Aorta (tissue), 5 donors: ENCODE results near the gene CCDC171. TPM values are rescaled to one million over a fixed set of nuclear protein-coding genes. Genes with fewer than 3 reads are reported as not detected.

Experiments
- ATAC-seq: fragments of 200-7000 bp; cut with Tn5 transposase; one replicate; pipeline ENCODE4 v1.9.1; 2022; ENCODE audit warnings: moderate library complexity; ENCODE audit not compliant: low FRiP score
- DNase-seq, 2 donors: peaks; one replicate each; pipeline ENCODE4 v3.0.0-alpha.2; 2020
- H3K27ac ChIP-seq, 2 donors: one replicate each; pipeline ENCODE4 v1.5.1; 2013; ENCODE audit warnings: low read length in 2 of 2, mild to moderate bottlenecking in 2 of 2, moderate library complexity in 2 of 2, control low read depth in 1 of 2, inconsistent platforms in 1 of 2, low read depth in 1 of 2
- H3K27me3 ChIP-seq, 2 donors: one replicate each; pipeline ENCODE4 v1.6.1; 2013; ENCODE audit warnings: control low read depth in 1 of 2, low read length in 1 of 2, mild to moderate bottlenecking in 1 of 2, moderate library complexity in 1 of 2; ENCODE audit not compliant: insufficient read depth in 2 of 2, control insufficient read depth in 1 of 2
- H3K36me3 ChIP-seq, 2 donors: one replicate each; pipeline ENCODE4 v1.6.1; 2013; ENCODE audit warnings: control low read depth in 1 of 2, low read length in 1 of 2, mild to moderate bottlenecking in 1 of 2; ENCODE audit not compliant: insufficient read depth in 2 of 2, control insufficient read depth in 1 of 2
- H3K4me1 ChIP-seq, 2 donors: one replicate each; pipeline ENCODE4 v1.6.1; 2013; ENCODE audit warnings: low read length in 2 of 2, control low read depth in 1 of 2, mild to moderate bottlenecking in 1 of 2, moderate library complexity in 1 of 2; ENCODE audit not compliant: insufficient read depth in 2 of 2, control insufficient read depth in 1 of 2
- H3K4me3 ChIP-seq, 2 donors: one replicate each; pipeline ENCODE4 v1.5.1; 2013; ENCODE audit warnings: low read length in 2 of 2, control low read depth in 1 of 2, mild to moderate bottlenecking in 1 of 2
- H3K9me3 ChIP-seq: one replicate; pipeline ENCODE4 v1.6.1; 2013; ENCODE audit warnings: mild to moderate bottlenecking, low read length; ENCODE audit not compliant: control insufficient read depth
- WGBS, 2 donors: extraction: QIAGEN DNeasy Blood & Tissue Kit; methylation state at CpG; one replicate each; pipeline ENCODE4 v1.1.7; 2013; 5-methylcytosine and 5-hydroxymethylcytosine counted together
- intact Hi-C, 2 donors: fragments of 100-400 bp; cut with DNase I; formaldehyde crosslinking; loops; one replicate each; pipeline versions ENCODE4 v1.14.2 to v1.15.0; 2022
- polyA plus RNA-seq, 2 donors: library from polyadenylated mRNA; stranded (reverse); fragments of 200-250 nt; gene quantifications; one replicate each; pipeline ENCODE4 v1.2.3, GENCODE V29; 2013
- total RNA-seq, 2 donors: library from RNA; stranded (reverse); fragmentation: NEBNext Ultra II Directional; extraction: Animal tissue kit (Norgen Biotek cat#: 25700); gene quantifications; one replicate each; pipeline ENCODE4 v1.2.1, GENCODE V29; 2021
- donor health status: healthy with polysubstance abuse.
- donor health status: Bipolar disorder and iron deficiency.
- donor health status: DM: no; HTN: no; CAD: no.
- donor health status: DM: no; HTN: no; CAD: no.
- donor health status: DM: yes; HTN: yes; CAD: no.

CCDC171 gene
- total and polyA plus RNA-seq, 4 donors: 0.13 to 5.4 (median 3.1) TPM

GRCh38 chr9:15842051-15842450, 289.2 kb downstream of the CCDC171 start:
- DNase-seq (no peak), ATAC-seq (no peak)
- intact Hi-C loops: no loop called here
- H3K9me3 ChIP-seq: no peaks in the 10 kb centered on the region
- no peak overlapping the region for H3K27ac ChIP-seq
- no peaks in the 10 kb centered on the region for H3K27me3 ChIP-seq
- H3K36me3 ChIP-seq: peaks cover 0 to 2% of the 10 kb centered on the region in 2 donors
- H3K4me3 ChIP-seq: no peak overlapping the region
- 78 to 79% methylated on average over 3 of the region's 3 CpGs for WGBS, 2 donors
- no peaks in the 10 kb centered on the region for H3K4me1 ChIP-seq

- Histone ChIP-seq H3K9me3 (no peaks in the 10 kb centered on the region), H3K27me3 (no peaks in the 10 kb centered on the region), H3K4me1 (no peaks in the 10 kb centered on the region), H3K4me3 (no peak overlapping the region), H3K27ac (no peak overlapping the region), H3K36me3 (peaks cover 0 to 2% of the 10 kb centered on the region in 2 donors)
- DNase-seq: no peak
- no peak for ATAC-seq
- intact Hi-C loops: no loop called here
Observed at GRCh38 chr9:15843316-15843715, 290.5 kb downstream of the CCDC171 start.

DNA sequence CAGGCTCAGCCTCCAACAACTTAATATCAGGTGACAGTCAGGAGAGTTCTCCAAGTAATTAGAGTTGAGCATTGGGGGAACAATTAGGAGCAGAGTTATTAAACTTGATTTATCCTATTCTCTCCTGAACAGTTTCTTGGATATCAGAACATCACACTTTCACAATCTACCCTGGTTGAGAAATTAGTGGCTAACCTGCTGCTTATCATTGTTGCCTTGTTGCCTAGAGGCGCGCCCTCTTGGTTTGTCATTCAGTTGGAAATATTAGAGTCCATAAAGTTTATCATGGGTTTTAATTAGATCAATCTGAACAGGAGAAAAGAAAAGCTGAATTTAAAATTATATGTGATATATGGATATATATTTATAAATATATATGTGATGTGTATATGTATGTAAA, 291.1 kb downstream of the CCDC171 start:
- H3K4me3 ChIP-seq: no peak overlapping the region
- WGBS, 2 donors: 98 to 100% methylated on average over 2 of the region's 2 CpGs
- H3K9me3 ChIP-seq: no peaks in the 10 kb centered on the region
- no peak for DNase-seq
- peaks cover 0 to 2% of the 10 kb centered on the region in 2 donors for H3K36me3 ChIP-seq
- no peak for ATAC-seq
- H3K4me1 ChIP-seq: no peaks in the 10 kb centered on the region
- H3K27ac ChIP-seq: no peak overlapping the region
- intact Hi-C loops: no loop called here
- no peaks in the 10 kb centered on the region for H3K27me3 ChIP-seq

DNA sequence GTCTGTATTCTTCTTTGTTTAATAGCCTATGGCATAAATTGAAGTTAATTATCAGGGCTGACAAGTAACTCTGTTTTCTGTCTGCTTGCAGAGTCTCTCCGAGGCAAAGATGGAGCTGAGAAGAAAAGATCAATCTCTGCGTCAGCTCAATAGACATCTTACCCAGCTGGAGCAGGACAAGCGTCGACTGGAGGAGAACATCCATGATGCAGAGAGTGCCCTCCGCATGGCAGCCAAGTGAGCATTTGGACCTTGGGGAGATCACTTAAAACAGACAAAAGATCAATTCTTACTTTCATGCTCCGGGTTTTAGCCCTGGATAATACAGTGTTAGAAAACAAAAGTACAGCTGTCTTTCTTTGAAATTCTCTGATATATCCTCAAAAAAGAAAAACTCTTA, 293.8 kb downstream of the CCDC171 start:
- 84 to 87% methylated on average over 6 of the region's 6 CpGs for WGBS, 2 donors
- H3K36me3 ChIP-seq: peaks cover 0 to 2% of the 10 kb centered on the region in 2 donors
- H3K27ac ChIP-seq: no peak overlapping the region
- H3K4me3 ChIP-seq: no peak overlapping the region
- H3K4me1 ChIP-seq: no peaks in the 10 kb centered on the region
- H3K9me3 ChIP-seq: no peaks in the 10 kb centered on the region
- intact Hi-C loops: no loop called here
- no peaks in the 10 kb centered on the region for H3K27me3 ChIP-seq
- DNase-seq (no peak), ATAC-seq (no peak)

DNA sequence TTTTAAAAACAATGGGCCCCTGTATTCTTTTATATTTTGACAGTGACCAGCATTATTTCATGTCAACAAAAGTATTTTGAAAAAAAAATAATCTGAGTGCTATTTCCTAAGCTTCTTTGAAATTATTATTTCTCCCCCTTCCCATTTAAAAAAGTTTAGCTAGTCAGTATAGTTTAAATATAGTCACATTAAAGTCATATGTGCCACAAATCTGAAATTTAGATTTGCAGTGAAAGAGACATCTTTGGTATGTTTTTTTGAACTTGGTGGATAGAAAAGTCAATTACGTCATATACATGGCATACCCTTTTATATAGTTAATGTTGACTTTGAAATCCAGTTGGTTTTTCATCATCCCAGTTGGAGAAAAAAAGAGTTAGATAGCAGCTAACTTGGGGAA, 297.0 kb downstream of the CCDC171 start:
- no peaks in the 10 kb centered on the region for H3K27me3 ChIP-seq
- ATAC-seq (no peak), DNase-seq (no peak)
- H3K4me3 ChIP-seq: no peak overlapping the region
- intact Hi-C loops: no loop called here
- no peak overlapping the region for H3K27ac ChIP-seq
- peaks cover 0 to 2% of the 10 kb centered on the region in 2 donors for H3K36me3 ChIP-seq
- WGBS, 2 donors: 78 to 85% methylated on average over 1 of the region's 1 CpG
- H3K4me1 ChIP-seq: no peaks in the 10 kb centered on the region
- no peaks in the 10 kb centered on the region for H3K9me3 ChIP-seq

DNA sequence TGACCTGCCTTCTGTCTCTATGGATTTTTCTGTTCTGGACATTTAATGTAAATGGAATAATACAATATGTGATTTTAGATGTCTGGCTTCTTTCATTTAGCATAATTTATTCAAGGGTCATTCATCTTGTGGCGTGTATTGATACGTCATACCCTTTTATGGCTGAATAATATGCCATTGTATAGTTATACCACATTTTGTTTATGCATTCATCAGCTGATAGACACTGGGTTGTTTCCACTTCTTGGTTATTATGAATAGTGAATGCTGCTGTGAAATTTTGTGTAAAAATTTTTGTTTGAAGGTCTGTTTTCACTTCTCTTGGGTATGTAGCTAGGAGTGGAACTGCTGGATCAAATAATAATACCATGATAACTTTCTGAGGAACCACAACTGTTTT, 298.9 kb downstream of the CCDC171 start:
- DNase-seq (no peak), ATAC-seq (no peak)
- no peaks in the 10 kb centered on the region for H3K9me3 ChIP-seq
- H3K27me3 ChIP-seq: no peaks in the 10 kb centered on the region
- WGBS, 2 donors: 49 to 74% methylated on average over 2 of the region's 2 CpGs
- no peak overlapping the region for H3K4me3 ChIP-seq
- intact Hi-C loops: no loop called here
- no peak overlapping the region for H3K27ac ChIP-seq
- no peaks in the 10 kb centered on the region for H3K36me3 ChIP-seq
- no peaks in the 10 kb centered on the region for H3K4me1 ChIP-seq

GRCh38 chr9:15856591-15856990, 303.7 kb downstream of the CCDC171 start:
- Histone ChIP-seq H3K9me3 (no peaks in the 10 kb centered on the region), H3K27ac (no peak overlapping the region), H3K36me3 (no peaks in the 10 kb centered on the region), H3K4me1 (no peaks in the 10 kb centered on the region), H3K4me3 (no peak overlapping the region), H3K27me3 (no peaks in the 10 kb centered on the region)
- DNase-seq (no peak), ATAC-seq (no peak)
- intact Hi-C loops: no loop called here

DNA sequence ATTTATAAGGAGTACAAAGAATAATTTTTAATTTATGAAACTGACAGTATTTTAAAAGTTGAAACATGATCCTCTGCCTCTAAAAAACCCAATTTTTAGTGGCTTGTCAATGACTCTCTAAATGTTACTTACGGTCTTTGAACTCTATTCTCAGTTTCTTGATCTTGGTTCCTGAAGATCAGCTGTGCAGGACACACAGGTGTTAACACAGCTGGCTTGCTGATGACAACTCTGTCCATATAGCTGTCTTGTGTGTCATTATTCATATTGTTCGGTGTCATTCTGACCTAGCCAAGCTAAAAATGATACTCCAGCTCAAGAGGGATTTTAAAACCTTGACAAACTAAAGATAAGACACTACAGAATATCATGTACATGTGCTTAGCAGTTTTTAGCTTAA, 314.5 kb downstream of the CCDC171 start:
- WGBS, 2 donors: 83 to 86% methylated on average over 2 of the region's 2 CpGs
- Histone ChIP-seq H3K4me3 (no peak overlapping the region), H3K27ac (no peak overlapping the region), H3K27me3 (no peaks in the 10 kb centered on the region), H3K4me1 (no peaks in the 10 kb centered on the region), H3K9me3 (peaks cover 3% of the 10 kb centered on the region), H3K36me3 (no peaks in the 10 kb centered on the region)
- ATAC-seq (no peak), DNase-seq (no peak)
- intact Hi-C loops: no loop called here

GRCh38 chr9:15867988-15868387, 315.1 kb downstream of the CCDC171 start:
- H3K36me3 ChIP-seq: no peaks in the 10 kb centered on the region
- peaks cover 2% of the 10 kb centered on the region for H3K9me3 ChIP-seq
- H3K4me1 ChIP-seq: no peaks in the 10 kb centered on the region
- ATAC-seq (no peak), DNase-seq (no peak)
- no peak overlapping the region for H3K27ac ChIP-seq
- no peak overlapping the region for H3K4me3 ChIP-seq
- no peaks in the 10 kb centered on the region for H3K27me3 ChIP-seq
- intact Hi-C loops: no loop called here
